GM19023 (cell line): ENCODE results near the gene MORC2.

Experiments
- ATAC-seq: cut with Tn5 transposase; IDR thresholded peaks from one replicate; pipeline ENCODE4 v1.9.1; 2021; ENCODE audit warnings: mild to moderate bottlenecking, moderate library complexity; ENCODE audit not compliant: unreplicated experiment

Gene MORC2

DNA sequence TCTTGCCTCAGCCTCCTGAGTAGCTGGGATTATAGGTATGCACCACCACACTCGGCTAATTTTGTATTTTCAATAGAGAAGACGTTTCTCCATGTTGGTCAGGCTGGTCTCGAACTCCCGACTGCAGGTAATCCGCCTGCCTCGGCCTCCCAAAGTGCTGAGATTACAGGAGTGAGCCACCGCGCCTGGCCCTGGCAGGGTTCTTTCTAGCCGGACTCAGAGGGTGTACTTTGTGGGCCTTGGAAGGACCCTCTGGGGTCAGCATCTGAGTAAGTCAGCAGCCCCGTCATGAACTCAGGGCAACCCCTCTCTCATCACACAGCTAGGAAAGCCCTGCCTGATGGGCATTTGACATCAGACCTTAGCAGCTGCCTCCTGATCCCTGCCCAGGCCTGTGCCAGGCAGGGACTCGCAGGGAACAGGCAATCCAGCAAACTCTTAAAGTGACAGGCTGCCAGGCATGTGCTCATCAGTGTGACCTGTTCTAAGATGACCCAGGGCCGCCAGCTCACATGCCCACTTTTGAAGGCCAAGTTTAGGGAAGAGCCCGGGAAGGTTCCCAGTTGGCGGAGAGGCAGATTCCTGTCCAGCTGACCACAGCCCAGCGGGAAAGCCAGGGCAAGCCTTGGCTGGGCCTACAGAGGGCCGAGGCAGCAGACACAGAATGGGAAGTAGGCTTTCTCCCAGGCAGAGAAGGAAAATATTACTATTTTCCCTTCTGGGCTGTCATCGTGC, 92.9 kb downstream of the MORC2 start:
- no peak for ATAC-seq
